Neutrophil (primary cell): ENCODE measurements around the gene TEX9.

Experiments
- H3K27ac ChIP-seq: fragments of 200-600 bp; sonication (generic); 2 replicates; pipeline ENCODE4 v1.5.1; 2016; ENCODE audit warnings: mild to moderate bottlenecking, moderate library complexity
- H3K27me3 ChIP-seq: fragments of 200-600 bp; sonication (generic); 2 replicates; pipeline ENCODE4 v1.6.0; 2016; ENCODE audit warnings: mild to moderate bottlenecking
- H3K36me3 ChIP-seq: fragments of 200-600 bp; sonication (generic); 2 replicates; pipeline ENCODE4 v1.5.1; 2017
- H3K4me1 ChIP-seq, 2 experiments: fragments of 200-600 bp in 1 of 2; sonication (generic) in 1 of 2; 1 replicate in 1 of 2; 2 replicates in 1 of 2; pipeline versions ENCODE4 v1.5.1 to v1.6.1; 2013 to 2016; ENCODE audit warnings: low read depth in 1 of 2, low read length in 1 of 2, mild to moderate bottlenecking in 1 of 2, moderate library complexity in 1 of 2; ENCODE audit not compliant: control insufficient read depth in 1 of 2, insufficient read depth in 1 of 2
- H3K4me3 ChIP-seq, 2 experiments: fragments of 200-600 bp in 1 of 2; sonication (generic) in 1 of 2; 1 replicate in 1 of 2; 2 replicates in 1 of 2; pipeline ENCODE4 v1.5.1; 2013 to 2016; ENCODE audit warnings: low read depth in 1 of 2, low read length in 1 of 2, mild to moderate bottlenecking in 1 of 2, moderate library complexity in 1 of 2
- H3K9me3 ChIP-seq: fragments of 200-600 bp; sonication (generic); 2 replicates; pipeline ENCODE4 v1.5.1; 2016
- TF ChIP-seq, protein P1 (sequence below): fragments of 200-600 bp; sonication (generic); IDR thresholded peaks from 2 replicates; pipeline ENCODE4 v1.5.1; 2016; ENCODE audit warnings: antibody characterized with exemption

Gene TEX9

DNA sequence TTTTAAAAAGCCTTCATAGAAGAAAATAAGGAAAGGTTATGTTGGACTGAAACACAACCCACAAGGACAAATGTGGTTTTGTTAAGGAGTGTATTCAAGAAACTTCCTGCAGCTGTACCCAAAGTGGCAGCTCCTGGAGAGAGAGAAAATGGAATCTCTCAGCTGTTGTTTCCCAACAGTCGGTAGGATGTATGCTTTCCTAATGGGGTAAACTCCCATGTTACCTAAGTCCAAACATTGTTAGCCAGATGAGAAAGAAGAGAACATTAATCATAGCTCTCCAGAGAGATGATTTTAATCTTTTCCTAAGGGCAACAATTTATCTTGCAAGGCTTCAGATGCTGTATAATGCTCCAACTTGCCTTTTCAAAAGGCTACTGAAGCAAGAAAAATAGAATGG lies 22.6 kb upstream of the TEX9 start:
- Histone ChIP-seq H3K4me3 (no peak overlapping the region), H3K9me3 (no peaks in the 10 kb centered on the region), H3K36me3 (no peaks in the 10 kb centered on the region), H3K4me1 (no peaks in the 10 kb centered on the region), H3K27ac (no peak overlapping the region), H3K27me3 (no peaks in the 10 kb centered on the region)
- TF ChIP-seq, protein P1, sequence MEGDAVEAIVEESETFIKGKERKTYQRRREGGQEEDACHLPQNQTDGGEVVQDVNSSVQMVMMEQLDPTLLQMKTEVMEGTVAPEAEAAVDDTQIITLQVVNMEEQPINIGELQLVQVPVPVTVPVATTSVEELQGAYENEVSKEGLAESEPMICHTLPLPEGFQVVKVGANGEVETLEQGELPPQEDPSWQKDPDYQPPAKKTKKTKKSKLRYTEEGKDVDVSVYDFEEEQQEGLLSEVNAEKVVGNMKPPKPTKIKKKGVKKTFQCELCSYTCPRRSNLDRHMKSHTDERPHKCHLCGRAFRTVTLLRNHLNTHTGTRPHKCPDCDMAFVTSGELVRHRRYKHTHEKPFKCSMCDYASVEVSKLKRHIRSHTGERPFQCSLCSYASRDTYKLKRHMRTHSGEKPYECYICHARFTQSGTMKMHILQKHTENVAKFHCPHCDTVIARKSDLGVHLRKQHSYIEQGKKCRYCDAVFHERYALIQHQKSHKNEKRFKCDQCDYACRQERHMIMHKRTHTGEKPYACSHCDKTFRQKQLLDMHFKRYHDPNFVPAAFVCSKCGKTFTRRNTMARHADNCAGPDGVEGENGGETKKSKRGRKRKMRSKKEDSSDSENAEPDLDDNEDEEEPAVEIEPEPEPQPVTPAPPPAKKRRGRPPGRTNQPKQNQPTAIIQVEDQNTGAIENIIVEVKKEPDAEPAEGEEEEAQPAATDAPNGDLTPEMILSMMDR: no peak

DNA sequence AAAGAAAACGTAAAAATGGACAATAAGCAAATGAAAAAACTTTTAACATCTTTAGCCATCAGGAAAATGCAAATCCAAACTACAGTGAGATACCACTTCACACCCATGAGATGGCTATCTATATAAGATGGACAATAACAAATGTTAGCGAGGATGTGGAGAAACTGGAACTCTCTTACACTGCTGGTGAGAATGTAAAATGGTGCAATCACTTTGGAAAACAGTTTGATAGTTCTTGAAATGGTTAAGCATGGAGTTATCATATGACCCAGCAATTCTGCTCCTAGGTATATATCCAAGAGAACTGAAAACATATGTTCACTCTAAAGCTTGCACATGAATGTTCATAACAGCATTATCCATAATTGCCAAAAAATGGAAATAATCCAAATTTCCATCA lies 21.3 kb upstream of the TEX9 start:
- TF ChIP-seq, protein P1: no peak
- H3K4me1 ChIP-seq: no peaks in the 10 kb centered on the region
- no peaks in the 10 kb centered on the region for H3K27me3 ChIP-seq
- H3K36me3 ChIP-seq: no peaks in the 10 kb centered on the region
- H3K27ac ChIP-seq: no peak overlapping the region
- no peaks in the 10 kb centered on the region for H3K9me3 ChIP-seq
- H3K4me3 ChIP-seq: no peak overlapping the region

GRCh38 chr15:56344336-56344735 lies 20.9 kb upstream of the TEX9 start:
- no peaks in the 10 kb centered on the region for H3K4me1 ChIP-seq
- H3K27ac ChIP-seq: no peak overlapping the region
- no peaks in the 10 kb centered on the region for H3K27me3 ChIP-seq
- TF ChIP-seq, protein P1: no peak
- H3K4me3 ChIP-seq: no peak overlapping the region
- H3K9me3 ChIP-seq: no peaks in the 10 kb centered on the region
- no peaks in the 10 kb centered on the region for H3K36me3 ChIP-seq

- no peak overlapping the region for H3K27ac ChIP-seq
- no peaks in the 10 kb centered on the region for H3K4me1 ChIP-seq
- TF ChIP-seq, protein P1: no peak
- H3K27me3 ChIP-seq: no peaks in the 10 kb centered on the region
- H3K4me3 ChIP-seq: no peak overlapping the region
- no peaks in the 10 kb centered on the region for H3K36me3 ChIP-seq
- H3K9me3 ChIP-seq: no peaks in the 10 kb centered on the region
Observed at GRCh38 chr15:56346414-56346813, 18.8 kb upstream of the TEX9 start.

DNA sequence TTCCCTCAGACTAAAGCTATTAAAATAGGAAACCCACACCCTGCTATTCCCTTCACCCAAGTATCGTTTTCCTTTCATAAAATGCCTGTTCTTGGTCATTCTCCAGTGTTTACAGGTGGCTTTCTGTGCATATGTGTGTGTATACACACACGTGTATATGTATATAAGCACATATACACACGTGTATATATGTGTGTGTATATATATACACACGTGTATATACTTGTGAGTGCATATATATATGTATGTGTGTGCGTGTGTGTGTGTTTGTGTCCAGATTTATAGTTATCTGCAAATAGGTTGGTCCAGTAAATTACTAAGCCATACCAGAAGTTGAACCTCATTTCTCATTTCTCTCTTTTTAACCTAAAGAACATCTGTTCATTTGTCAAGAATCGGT lies 15.7 kb upstream of the TEX9 start:
- TF ChIP-seq, protein P1: no peak
- Histone ChIP-seq H3K4me1 (no peaks in the 10 kb centered on the region), H3K4me3 (no peak overlapping the region), H3K36me3 (no peaks in the 10 kb centered on the region), H3K27ac (no peak overlapping the region), H3K27me3 (no peaks in the 10 kb centered on the region), H3K9me3 (no peaks in the 10 kb centered on the region)

DNA sequence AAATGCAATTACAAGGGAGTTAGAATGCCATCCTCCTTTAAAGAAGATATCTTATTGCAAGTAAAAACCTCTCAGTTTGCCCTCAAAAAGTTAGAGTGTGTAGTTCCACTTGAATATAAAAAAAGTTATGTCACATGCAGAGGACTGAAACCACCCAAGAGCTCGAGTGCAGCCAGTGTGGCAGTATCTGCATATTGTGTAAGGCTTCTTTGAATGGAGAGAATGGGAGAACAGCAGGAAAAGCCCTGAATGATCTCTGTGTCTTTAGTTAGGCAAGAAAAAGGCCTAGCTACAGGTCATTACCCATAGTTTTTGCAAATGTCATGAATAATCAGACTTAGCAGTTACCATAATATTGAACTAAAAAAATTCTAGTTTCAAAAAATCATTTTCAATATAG lies 13.9 kb upstream of the TEX9 start:
- no peak overlapping the region for H3K4me3 ChIP-seq
- TF ChIP-seq, protein P1: no peak
- no peaks in the 10 kb centered on the region for H3K36me3 ChIP-seq
- H3K9me3 ChIP-seq: no peaks in the 10 kb centered on the region
- H3K27me3 ChIP-seq: no peaks in the 10 kb centered on the region
- no peak overlapping the region for H3K27ac ChIP-seq
- no peaks in the 10 kb centered on the region for H3K4me1 ChIP-seq
